D341Med (cell line): Measurements from ENCODE around the gene SP140.
"Not testable (repeated sequence)": the region's sequence is repeated elsewhere in the genome, so short reads cannot be mapped to it uniquely, and the experiment has no call there.

Experiments
- DNase-seq: peaks from one replicate; pipeline ENCODE4 v3.0.0; 2012; ENCODE audit warnings: low spot score

SP140 gene

DNA sequence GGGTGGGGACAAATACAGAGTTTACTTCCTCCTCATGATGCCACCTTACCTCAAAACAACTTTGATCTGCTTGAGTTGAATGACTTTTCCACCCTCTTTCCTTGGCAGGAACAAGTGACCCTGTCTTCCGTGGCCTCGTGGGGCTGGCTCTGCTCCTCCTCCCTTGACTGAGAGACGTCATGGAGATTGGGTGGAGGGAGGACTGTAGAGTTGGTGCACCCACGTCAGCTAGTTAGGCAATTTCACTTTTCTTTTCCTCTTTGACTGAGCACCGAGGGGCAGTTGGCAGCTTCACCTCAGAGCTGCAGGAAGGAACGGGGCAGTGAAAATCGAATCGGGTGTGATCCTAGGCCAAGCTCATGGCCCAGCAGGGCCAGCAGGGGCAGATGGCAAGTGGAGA is at the start of gene SP140:
SP140 (plus strand) TSS at position 251 of the 400 bp plus-strand sequence; CDS start at position 360, 109 bp downstream.
- no peak for DNase-seq

DNA sequence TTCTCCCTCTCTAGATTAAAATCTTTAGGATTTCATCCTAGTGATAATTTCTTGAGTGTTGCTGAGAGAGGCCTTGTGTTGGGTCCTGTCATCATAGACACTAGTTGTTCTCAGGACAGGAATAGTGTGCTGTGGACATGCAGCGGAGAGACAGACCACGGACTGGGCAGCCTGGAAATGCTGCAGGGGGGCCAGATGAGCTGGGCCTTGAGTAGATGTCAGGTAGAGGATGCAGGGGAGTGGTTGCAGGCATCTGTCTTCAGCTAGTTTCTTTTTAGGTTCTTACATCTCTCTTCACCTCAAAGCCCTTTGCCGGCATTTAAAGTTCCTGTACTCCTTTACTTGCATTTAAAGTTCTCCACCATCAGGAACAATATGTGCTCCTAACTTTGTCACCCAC is 48.5 kb upstream of the SP140 start:
- no peak for DNase-seq

DNA sequence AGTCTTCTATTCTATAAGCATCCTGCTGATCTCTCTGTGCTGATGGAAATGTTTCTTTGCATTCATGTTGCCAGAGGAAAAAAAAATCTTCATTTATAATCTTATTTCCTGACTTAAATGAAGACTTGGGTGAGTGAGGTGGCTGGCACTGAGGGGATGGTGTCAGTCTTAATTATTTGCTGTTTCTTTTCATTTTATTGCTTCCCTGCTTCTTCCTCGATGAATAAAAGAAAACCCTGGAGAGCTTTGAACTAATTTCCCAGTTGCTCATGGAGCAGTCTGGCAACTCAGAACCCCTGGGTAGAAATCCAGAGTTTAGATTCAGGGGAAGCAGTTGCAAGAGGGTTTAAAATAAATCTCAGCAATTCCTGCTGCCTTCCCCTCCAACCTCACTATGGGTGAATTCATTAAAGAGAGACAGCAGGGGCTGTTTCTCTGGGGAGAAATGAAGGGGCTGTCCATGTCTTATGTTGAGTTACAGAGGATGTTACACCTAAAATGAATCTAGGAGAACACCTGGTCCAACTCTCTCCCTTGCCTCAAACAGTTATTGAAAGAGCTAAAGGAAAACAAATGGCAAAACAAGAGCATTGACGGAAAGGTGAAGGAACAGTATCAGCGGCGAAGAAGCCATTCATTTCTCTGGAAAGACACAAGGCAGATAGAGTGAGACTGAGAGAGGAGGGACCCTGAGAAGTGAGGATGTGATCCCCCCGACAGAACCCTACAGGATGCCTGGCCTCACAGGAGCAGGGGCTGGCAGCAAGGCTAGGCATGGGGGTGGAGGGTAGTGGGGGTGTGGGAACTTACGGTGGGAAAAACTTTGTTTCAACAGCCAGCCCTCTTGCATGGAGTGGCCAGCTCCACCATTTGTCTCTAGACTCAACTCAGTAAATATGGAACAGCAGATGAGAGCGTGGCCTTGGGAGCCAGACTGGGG is 46.7 kb upstream of the SP140 start:
- DNase-seq: no peak

DNA sequence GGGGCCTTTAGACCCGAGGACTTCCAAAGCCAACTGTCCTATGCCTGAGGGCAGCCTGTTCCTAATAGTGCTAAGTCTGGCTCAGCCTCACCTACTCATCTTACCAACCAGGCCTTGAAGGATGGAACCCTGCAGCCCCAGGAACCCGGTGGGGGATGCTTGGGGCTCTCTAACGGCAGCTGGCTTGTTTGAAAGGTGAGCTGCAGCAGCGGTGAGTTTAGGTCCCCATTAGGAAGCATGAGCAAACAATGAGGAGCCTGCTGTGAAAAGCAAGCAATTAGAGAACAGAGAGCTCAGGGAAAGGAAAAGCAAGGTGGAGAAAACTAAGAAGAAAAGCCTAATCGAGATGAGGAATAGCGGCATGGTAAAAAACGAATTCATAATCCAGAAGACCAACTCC is 45.6 kb upstream of the SP140 start:
- DNase-seq: no peak

DNA sequence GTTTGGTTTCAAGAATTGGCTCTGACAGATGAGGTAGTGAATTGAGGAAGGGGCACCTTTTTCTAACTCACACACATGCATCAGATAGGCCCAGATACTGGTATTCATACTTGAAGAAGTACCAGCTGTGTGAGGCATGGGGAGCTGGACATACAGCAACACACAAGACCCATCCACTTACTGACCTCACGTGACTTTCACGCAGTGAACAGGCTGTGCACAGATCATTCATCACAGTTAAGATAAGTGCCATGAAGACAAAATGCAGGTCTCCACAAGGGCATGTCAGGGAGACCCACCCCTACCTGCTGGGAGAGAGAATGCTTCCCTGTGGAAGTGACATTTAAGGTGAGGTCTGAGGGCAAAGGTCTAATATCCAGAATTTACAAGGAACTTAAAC is 44.3 kb upstream of the SP140 start:
- DNase-seq: no peak

DNA sequence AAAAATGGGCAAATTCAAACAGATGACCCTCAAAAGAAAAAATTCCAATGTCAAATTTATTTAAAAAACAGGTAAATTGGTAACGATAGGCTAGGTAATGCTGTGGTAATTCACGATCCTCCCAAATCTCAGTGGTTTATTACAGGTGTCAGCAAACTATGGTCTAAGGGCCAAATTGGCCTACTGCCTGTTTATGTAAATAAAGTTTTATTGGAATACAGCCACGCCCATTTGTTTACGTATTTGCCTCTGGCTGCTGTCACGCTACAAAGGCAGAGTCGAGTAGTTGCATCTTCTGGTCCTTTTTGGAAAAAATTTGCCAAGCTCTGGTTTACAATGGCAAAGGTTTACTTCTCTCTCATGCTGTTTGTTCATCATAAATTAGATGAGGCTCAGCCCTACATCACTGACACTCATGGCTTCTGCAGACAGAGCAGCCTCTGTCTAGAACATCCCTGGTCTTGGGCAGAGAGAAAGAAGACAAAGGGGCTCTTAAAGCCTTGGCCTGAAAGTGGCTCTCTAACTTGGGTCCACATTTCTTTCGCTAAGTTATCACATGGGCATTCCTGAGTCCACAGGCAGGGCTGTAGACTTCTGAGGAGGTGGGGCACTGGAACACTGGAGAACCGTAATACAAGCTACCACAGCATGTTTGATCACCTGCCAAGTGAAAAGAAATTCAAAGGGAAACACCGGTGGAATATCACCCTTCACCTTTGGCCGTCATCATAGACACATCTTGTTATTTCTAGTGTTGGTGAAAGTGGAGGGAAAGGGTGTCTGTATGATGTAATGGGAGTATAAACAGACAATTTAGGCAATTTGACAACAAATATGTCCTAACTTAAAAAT is 40.6 kb upstream of the SP140 start:
- no peak for DNase-seq

DNA sequence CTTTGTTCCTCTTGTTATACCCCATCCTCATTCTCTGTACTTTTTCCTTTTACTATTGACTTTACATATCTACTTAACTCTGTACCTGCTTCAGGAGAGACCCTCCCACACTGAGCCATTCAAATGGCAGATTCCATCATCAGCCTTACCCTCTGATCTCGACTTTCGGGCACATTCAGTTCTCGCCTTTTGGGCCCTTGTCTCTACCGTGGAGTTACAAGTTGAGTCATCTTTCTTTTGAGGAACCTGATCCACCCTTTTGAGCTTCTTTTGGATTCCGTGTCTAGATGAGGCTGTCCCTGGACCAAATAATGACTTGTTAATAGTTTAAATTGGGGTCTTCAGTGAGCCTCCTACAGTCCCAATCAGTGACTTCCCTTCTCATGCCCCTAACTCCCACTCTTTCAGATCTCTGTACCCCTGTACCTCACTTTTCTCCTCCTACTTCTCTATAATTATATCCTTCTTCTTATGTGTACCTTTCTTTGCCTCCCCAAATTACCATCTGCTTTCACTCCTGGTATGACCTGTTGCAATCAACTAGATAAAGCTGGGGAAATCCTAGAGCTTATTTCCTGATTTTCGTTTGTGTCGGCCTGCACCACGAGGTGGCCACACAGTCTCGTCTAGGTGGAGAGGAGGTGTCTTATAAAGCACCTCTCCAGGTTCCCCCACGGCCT is 23.0 kb upstream of the SP140 start:
- no peak for DNase-seq

DNA sequence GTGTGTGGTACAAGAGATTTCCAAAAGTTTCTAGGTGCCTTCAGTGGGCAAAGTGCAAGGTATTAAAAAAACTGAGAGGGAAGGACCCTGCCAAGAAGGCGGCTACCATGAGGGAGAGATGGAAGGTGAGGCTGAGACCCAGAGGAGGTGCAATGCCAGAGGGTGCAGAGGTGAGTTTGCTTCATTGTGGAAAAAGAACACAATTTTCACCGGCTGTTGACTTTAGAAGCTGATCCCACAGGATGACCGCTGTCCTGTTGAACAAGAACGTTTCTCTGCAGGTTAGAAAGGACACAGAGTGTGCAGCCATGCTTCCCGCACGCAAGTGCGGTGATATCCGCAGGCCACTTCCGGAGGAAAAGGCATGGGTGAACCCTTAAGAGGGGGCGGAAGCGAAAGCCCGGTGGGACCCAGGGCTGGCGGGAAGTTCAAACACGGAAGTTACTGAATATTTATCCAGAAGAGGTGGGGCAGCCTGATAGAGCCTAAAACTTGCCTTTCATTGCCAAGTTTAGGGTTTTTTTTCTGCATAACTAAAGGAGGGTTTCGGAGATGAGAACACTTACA is 22.3 kb upstream of the SP140 start:
- no peak for DNase-seq

DNA sequence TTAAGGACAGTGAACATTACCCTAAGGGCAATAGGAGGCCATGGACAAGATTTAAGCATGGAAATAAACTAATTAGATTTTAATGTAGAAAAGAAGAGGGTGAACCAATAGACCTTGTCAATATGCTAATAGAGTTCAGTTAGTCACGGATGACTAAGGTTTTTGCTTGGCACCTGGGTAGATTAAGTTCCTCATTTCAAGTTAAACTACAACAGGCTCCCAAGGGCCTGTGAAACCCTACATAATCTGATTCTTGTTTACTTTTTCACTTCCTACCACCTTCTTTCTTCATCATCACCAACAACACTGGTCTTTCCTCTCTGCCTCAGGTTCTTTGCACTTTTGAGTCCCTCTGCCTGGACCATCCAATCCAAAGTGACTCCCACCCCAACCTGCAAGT is 20.5 kb upstream of the SP140 start:
- no peak for DNase-seq

DNA sequence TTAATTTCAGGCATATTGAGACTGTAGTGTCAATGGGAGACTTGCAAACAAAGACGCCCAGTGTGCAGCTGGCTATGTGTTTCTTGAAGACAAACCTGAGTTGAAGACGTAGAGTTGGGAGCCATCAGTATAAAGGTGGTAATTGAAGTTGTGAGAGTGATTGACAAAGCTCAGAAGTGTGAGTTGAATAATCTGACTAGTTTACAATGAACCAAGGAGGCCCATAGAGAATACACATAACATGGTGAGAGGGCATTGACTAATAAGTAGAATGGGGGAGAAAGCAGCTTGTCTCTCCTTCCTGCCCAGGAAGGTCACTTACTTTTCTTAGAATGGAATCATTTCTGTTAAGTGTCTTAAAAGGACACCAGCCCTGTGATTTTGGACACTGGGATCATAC is 19.8 kb upstream of the SP140 start:
- no peak for DNase-seq

DNA sequence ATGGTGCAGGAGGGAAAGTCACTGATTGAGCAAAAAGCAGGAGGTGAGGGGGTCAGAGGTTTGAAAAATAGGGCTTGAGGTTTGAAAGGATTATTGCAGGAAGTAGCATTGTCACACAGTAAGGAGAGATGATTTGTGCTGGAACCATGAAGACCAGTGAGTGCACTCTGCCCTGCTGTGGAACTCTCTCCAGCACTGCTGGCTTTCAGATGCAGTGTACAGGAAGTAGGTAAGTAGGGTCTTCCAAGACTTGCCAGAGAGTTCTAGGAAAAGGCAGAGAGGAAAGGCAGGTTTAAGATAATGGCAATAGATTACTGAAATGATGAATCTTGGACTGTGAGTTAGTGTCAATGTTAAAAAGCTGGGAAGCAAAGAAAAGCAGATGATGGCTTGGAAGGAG is 17.0 kb upstream of the SP140 start:
- DNase-seq: no peak

DNA sequence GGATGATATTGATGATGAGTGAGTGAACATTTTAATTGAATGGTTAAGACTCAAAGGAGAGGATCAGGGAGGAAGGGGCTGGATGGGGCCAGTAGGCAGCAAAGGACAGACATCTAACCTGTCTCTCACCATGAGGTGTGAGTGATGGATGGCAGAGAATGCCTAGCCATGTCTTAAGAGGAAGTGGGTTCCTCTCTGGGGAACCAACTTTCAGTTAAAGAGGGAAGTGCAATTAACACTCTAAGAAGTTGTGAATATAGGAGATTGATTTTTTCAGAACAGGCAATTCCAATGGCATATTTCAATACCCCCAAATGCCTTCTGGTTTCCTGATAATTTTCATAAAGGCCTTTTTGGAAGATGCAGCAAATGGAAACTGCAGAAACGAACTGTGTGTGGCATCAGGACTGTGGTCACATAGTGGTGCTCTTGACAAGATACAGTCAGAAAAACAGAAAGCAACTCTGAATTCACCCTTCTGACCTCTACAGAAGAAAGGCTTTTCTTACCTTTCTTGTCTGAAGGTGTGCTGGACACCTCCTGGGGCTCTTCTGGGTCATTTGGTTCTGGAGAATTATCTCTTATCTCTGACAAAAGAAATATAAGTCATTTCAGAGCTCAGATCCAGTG is 16.0 kb upstream of the SP140 start:
- no peak for DNase-seq

DNA sequence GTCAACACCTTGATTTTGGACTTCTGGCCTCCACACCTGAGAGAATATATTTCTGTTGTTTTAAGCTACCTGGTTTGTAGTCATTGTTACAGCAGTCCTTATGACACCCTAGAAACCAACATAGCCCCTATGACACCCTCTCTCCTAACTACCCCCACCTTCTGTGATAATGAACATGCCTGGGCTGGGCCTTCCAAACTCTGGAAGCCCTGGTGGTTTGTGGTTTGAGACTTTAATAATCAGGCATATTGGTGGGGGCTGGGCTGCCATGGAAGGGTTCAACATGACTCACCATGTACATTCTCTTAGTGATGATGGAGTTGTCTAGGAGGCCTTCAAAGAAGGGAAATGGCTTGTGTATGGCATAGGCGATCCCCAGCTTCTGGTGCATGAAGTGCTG is 9.0 kb upstream of the SP140 start:
- no peak for DNase-seq

DNA sequence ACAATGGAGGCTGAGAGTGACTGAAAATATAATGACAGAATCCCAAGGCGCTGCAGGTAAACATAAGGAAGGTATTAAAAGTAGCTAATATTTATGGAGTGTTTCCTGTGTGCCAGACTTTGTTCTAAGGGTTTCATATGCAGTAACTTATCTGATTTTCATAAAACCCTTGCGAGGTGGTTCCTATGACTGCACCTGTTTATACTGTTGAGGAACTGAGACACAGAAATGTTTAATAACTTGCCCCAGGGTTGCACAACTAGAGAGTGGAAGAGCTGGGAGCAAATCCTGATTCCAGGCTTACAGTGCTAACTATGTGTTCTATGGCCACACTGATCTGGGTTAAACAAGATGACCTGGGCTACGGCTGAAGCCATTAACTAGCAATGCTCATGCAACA is 8.1 kb upstream of the SP140 start:
- DNase-seq: no peak

DNA sequence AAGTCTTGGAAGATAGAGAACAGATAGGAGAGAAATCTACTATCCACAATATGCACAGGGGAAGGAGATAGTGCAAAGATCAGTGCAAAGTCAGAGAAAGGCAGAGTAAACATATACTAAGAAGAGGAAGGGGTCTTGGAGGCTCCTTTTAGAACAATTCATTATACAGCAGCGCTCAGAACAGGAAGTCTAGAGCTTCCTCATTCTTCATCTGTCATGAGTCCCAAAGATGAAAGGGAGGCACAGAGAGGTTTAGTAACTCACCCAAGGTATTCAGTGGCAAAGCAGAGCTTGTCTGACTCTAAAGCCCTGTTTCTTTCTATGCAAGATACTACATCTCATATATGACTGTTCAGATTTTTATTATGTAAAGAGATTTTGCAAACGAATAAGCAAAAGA is 7.1 kb upstream of the SP140 start:
- no peak for DNase-seq

DNA sequence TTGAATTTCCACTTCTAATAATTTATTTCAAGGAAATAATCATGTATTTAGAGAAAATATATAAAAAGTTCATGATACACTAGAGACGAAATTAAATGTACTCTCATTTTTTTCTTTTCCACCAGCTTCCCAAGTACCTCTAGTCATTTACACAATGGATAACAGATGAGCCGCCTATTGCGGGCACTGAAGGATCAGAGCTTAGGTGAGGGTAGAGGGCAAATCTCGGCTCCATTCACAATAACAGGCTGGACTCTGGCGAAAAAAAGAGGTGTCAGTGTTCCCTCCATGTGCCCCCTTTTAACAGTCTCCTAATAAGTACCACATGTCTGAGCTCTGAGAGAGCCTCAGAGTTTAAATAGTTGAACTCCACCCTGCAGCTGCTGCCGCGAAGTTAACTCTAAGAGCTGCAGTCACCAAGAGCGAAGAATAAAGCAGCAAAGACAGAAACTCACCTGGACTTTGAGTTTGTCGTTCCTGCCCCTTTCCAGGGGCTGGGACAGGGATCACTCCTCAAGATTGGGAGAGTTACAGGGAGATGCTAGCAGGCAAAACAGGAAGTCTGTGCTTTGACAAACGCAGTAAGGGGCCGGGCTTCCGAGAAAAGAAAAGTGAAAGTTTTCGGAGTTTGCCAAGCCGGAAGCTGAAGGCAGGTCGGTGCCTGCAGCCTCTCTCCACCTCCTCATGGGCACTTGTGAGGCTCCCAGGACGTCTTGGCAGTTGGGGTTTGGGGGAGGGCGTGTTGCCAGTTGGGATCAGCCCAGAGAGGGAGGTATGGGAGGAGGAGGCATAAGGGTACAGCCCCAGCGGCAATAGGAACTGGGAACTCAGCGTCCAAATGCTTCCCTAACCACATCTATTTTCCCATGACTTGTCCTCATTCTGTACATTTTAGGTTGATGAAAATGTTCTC is 5.9 kb upstream of the SP140 start, which contains the start of gene SP110:
SP110 (minus strand) TSS at position 566 of the 913 bp plus-strand sequence. CDS start 3,057 bp downstream, outside the sequence.
- DNase-seq: no peak

DNA sequence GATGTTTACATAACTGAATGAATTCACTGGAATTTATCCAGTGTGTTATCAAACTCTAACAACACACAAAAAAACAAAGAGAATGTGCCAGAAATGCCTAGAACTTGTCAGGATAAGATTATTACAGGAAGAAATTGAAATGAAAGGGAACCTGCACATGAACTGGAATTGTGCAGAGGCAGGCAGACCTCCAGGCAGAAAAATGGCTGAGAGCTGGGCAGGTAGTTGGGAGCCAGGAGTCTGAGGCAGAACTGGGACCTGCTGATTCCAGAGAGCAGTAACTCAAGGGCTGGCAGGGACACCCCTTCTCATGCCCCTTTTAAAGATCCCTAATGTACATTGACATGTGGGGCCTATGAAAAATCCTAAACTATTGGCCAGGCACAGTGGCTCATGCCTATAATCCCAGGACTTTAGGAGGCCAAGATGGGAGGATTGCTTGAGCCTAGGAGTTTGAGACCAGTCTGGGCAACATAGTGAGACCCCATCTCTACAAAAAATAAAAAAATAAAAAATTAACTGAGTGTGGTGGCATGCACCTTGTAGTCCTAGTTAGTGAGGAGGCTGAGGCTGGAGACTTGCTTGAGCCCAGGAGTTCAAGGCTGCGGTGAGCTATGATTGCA is 5.1 kb upstream of the SP140 start:
- no peak for DNase-seq

DNA sequence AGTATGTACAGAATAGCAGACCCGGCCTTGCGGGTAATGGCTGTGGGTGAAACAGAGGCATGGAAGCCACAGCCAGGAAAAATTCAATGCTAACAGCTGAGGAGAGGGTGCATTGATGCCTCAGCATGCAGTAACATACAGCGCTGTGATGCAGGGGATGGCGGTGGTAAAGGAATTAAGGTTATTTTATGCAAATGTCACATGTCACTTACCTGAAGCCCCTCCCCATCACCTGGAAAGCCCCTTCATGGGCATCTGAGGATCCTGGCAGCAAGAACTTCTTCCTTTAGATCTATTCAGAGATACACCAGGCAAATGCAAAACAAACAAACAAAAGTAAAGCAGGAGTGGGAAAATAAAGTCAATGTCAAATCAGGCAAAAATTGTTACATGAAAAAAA is 4.0 kb upstream of the SP140 start:
- DNase-seq: no peak

DNA sequence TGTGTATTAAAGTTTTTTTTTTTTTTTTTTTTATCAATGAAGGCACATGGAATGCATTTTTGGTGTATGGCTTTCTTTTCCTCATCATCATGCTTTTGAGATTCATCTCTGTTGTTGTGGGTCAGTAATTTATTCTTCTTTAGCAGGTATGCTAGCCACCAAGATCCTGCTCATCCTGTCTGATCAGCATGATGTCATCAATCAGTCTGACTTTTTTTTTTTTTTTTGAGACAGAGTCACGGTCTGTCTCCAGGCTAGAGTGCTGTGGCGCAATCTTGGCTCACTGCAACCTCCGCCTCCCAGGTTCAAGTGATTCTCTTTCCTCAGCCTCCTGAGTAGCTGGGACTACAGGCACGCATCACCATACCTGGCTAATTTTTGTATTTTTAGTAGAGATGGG is 2.7 kb upstream of the SP140 start:
- DNase-seq: not testable (repeated sequence)

DNA sequence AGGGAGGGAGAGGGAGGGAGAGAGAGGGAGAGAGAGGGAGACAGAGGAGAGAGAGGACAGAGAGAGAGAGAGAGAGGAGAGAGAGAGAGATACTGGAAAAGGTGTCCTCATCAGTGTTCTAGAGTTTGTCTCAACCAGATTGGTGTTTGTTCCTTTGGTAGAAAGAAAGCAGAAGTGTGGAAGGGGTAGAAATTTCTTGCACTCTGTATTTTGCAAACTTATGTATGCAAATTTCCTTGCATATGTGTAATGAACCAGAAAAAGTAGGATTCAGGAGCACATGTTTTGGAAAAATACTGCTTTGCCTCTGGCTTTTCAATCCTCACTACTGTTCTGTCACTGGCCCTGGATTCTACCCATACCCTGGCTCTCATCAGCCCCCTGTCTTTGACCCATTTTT is 1.1 kb upstream of the SP140 start:
- DNase-seq: no peak
